WTC11 (cell line): ENCODE measurements around the gene CCNA2.

Source experiments
- ATF3 ChIP-seq: sonication (generic); formaldehyde crosslinking; conservative IDR thresholded peaks from 2 replicates; pipeline ENCODE4 v1.8.1; 2022; ENCODE audit warnings: mild to moderate bottlenecking, missing genetic modification reagents
- CTCF ChIP-seq: fragments of 200-600 bp; IDR thresholded peaks from 2 replicates; pipeline ENCODE4 v1.8.0; 2022; ENCODE audit warnings: antibody characterized with exemption
- E2F5 ChIP-seq: sonication (generic); formaldehyde crosslinking; IDR thresholded peaks from 2 replicates; pipeline ENCODE4 v1.8.1; 2022; ENCODE audit warnings: mild to moderate bottlenecking, moderate library complexity, missing genetic modification reagents
- ETV6 ChIP-seq: sonication (generic); formaldehyde crosslinking; IDR thresholded peaks from 2 replicates; pipeline ENCODE4 v1.8.1; 2022; ENCODE audit warnings: mild to moderate bottlenecking, missing genetic modification reagents
- SOX15 ChIP-seq: fragments of 250-450 bp; sonication (Bioruptor Pico); IDR thresholded peaks from 2 replicates; pipeline ENCODE4 v1.9.0; 2021; ENCODE audit warnings: mild to moderate bottlenecking
- ZNF532 ChIP-seq: fragments of 250-450 bp; sonication (Bioruptor Pico); IDR thresholded peaks from 2 replicates; pipeline ENCODE4 v1.9.0; 2021; ENCODE audit warnings: mild to moderate bottlenecking, borderline replicate concordance
- TF ChIP-seq, protein P1 (sequence below): sonication (generic); formaldehyde crosslinking; IDR thresholded peaks from 2 replicates; pipeline ENCODE4 v1.8.0; 2022; ENCODE audit warnings: missing genetic modification reagents
- TF ChIP-seq, protein P2 (sequence below): sonication (generic); formaldehyde crosslinking; IDR thresholded peaks from 2 replicates; pipeline ENCODE4 v1.8.1; 2023; ENCODE audit warnings: mild to moderate bottlenecking, missing genetic modification reagents, moderate library complexity
- TF ChIP-seq, protein P3 (sequence below): sonication (generic); formaldehyde crosslinking; IDR thresholded peaks from 2 replicates; pipeline ENCODE4 v1.8.1; 2022; ENCODE audit warnings: mild to moderate bottlenecking, missing genetic modification reagents, moderate library complexity, borderline replicate concordance

- TF ChIP-seq, protein P1, sequence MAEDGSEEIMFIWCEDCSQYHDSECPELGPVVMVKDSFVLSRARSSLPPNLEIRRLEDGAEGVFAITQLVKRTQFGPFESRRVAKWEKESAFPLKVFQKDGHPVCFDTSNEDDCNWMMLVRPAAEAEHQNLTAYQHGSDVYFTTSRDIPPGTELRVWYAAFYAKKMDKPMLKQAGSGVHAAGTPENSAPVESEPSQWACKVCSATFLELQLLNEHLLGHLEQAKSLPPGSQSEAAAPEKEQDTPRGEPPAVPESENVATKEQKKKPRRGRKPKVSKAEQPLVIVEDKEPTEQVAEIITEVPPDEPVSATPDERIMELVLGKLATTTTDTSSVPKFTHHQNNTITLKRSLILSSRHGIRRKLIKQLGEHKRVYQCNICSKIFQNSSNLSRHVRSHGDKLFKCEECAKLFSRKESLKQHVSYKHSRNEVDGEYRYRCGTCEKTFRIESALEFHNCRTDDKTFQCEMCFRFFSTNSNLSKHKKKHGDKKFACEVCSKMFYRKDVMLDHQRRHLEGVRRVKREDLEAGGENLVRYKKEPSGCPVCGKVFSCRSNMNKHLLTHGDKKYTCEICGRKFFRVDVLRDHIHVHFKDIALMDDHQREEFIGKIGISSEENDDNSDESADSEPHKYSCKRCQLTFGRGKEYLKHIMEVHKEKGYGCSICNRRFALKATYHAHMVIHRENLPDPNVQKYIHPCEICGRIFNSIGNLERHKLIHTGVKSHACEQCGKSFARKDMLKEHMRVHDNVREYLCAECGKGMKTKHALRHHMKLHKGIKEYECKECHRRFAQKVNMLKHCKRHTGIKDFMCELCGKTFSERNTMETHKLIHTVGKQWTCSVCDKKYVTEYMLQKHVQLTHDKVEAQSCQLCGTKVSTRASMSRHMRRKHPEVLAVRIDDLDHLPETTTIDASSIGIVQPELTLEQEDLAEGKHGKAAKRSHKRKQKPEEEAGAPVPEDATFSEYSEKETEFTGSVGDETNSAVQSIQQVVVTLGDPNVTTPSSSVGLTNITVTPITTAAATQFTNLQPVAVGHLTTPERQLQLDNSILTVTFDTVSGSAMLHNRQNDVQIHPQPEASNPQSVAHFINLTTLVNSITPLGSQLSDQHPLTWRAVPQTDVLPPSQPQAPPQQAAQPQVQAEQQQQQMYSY (CRISPR knock-in tag): no peak
- TF ChIP-seq ETV6 (no peak), ATF3 (CRISPR knock-in tag) (no peak), CTCF (no peak), ZNF532 (no peak), SOX15 (CRISPR knock-in tag) (no peak), E2F5 (CRISPR knock-in tag) (no peak)
- TF ChIP-seq, protein P2, sequence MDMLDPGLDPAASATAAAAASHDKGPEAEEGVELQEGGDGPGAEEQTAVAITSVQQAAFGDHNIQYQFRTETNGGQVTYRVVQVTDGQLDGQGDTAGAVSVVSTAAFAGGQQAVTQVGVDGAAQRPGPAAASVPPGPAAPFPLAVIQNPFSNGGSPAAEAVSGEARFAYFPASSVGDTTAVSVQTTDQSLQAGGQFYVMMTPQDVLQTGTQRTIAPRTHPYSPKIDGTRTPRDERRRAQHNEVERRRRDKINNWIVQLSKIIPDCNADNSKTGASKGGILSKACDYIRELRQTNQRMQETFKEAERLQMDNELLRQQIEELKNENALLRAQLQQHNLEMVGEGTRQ (CRISPR knock-in tag): no peak
- TF ChIP-seq, protein P3, sequence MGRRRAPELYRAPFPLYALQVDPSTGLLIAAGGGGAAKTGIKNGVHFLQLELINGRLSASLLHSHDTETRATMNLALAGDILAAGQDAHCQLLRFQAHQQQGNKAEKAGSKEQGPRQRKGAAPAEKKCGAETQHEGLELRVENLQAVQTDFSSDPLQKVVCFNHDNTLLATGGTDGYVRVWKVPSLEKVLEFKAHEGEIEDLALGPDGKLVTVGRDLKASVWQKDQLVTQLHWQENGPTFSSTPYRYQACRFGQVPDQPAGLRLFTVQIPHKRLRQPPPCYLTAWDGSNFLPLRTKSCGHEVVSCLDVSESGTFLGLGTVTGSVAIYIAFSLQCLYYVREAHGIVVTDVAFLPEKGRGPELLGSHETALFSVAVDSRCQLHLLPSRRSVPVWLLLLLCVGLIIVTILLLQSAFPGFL (CRISPR knock-in tag): no peak
These were observed 37.5 kb downstream of the CCNA2 start for GRCh38 chr4:121786221-121786620.
